Neural progenitor cell (in vitro differentiated cells): ENCODE measurements around the gene CCDC61. TPM values are rescaled to one million over a fixed set of nuclear protein-coding genes. Genes with fewer than 3 reads are reported as not detected.

Source experiments
- DNase-seq: peaks from one replicate; pipeline ENCODE4 v3.0.0-alpha.2; 2016; ENCODE audit warnings: low spot score
- H2AFZ ChIP-seq: fragments of 200-600 bp; sonication (generic); replicated peaks from 2 replicates; pipeline ENCODE4 v1.6.1; 2016; ENCODE audit warnings: antibody characterized with exemption
- H3F3A ChIP-seq: fragments of 200-600 bp; sonication (generic); 2 replicates; pipeline ENCODE4 v1.6.1; 2016; ENCODE audit warnings: antibody characterized with exemption, low read depth
- H3K27ac ChIP-seq: fragments of 200-600 bp; sonication (generic); 2 replicates; pipeline ENCODE4 v1.5.1; 2016; ENCODE audit warnings: mild to moderate bottlenecking
- H3K27me3 ChIP-seq: fragments of 200-600 bp; sonication (generic); 2 replicates; pipeline ENCODE4 v1.6.1; 2016; ENCODE audit warnings: mild to moderate bottlenecking, moderate library complexity
- H3K36me3 ChIP-seq: fragments of 200-600 bp; sonication (generic); 2 replicates; pipeline ENCODE4 v1.5.1; 2016
- H3K4me1 ChIP-seq: fragments of 200-600 bp; sonication (generic); 2 replicates; pipeline ENCODE4 v1.6.1; 2016; ENCODE audit warnings: mixed run types
- H3K4me2 ChIP-seq: fragments of 200-600 bp; sonication (generic); 2 replicates; pipeline ENCODE4 v1.6.1; 2016
- H3K4me3 ChIP-seq: fragments of 200-600 bp; sonication (generic); 2 replicates; pipeline ENCODE4 v1.5.1; 2016
- H3K79me2 ChIP-seq: fragments of 200-600 bp; sonication (generic); 2 replicates; pipeline ENCODE4 v1.6.1; 2016; ENCODE audit warnings: low read depth
- H3K9ac ChIP-seq: fragments of 200-600 bp; sonication (generic); 2 replicates; pipeline ENCODE4 v1.6.1; 2016
- H3K9me3 ChIP-seq: fragments of 200-600 bp; sonication (generic); 2 replicates; pipeline ENCODE4 v1.5.1; 2016; ENCODE audit warnings: low read depth
- H4K20me1 ChIP-seq: fragments of 200-600 bp; sonication (generic); 2 replicates; pipeline ENCODE4 v1.6.1; 2016; ENCODE audit warnings: low read depth
- H3K27ac Mint-ChIP-seq: 3 replicates; pipeline ENCODE4 v1.8.0; 2021; ENCODE audit warnings: mixed read lengths
- H3K27me3 Mint-ChIP-seq: 2 replicates; pipeline ENCODE4 v1.8.0; 2022; ENCODE audit warnings: low read depth, mild to moderate bottlenecking, inconsistent platforms, moderate library complexity, mixed read lengths; ENCODE audit not compliant: insufficient read depth
- H3K36me3 Mint-ChIP-seq: 3 replicates; pipeline ENCODE4 v1.8.0; 2021; ENCODE audit warnings: mixed read lengths
- H3K4me1 Mint-ChIP-seq: 3 replicates; pipeline ENCODE4 v1.8.0; 2021; ENCODE audit warnings: mixed read lengths
- H3K4me3 Mint-ChIP-seq: 3 replicates; pipeline ENCODE4 v1.8.0; 2021; ENCODE audit warnings: mild to moderate bottlenecking, moderate library complexity, mixed read lengths
- H3K9me3 Mint-ChIP-seq: 3 replicates; pipeline ENCODE4 v1.8.0; 2020; ENCODE audit warnings: mixed read lengths
- EZH2 ChIP-seq: fragments of 200-600 bp; sonication (generic); IDR thresholded peaks from 2 replicates; pipeline ENCODE4 v1.6.1; 2017; ENCODE audit warnings: antibody characterized with exemption, mild to moderate bottlenecking, moderate library complexity
- EZH2phosphoT487 ChIP-seq: fragments of 200-600 bp; sonication (generic); IDR thresholded peaks from 2 replicates; pipeline ENCODE4 v1.6.1; 2017; ENCODE audit warnings: antibody characterized with exemption
- total RNA-seq: library from RNA; depleted of rRNA; stranded (reverse); fragments of >200 nt; gene quantifications from 2 replicates; pipeline ENCODE4 v1.2.3, GENCODE V29; 2015; ENCODE audit warnings: low replicate concordance
- TF ChIP-seq, protein P1 (sequence below): fragments of 200-600 bp; sonication (generic); IDR thresholded peaks from 2 replicates; pipeline ENCODE4 v1.5.1; 2017; ENCODE audit warnings: antibody characterized with exemption, mild to moderate bottlenecking

The CCDC61 gene
- total RNA-seq, 1 donor from 2014 or later = 5.7 TPM

DNA sequence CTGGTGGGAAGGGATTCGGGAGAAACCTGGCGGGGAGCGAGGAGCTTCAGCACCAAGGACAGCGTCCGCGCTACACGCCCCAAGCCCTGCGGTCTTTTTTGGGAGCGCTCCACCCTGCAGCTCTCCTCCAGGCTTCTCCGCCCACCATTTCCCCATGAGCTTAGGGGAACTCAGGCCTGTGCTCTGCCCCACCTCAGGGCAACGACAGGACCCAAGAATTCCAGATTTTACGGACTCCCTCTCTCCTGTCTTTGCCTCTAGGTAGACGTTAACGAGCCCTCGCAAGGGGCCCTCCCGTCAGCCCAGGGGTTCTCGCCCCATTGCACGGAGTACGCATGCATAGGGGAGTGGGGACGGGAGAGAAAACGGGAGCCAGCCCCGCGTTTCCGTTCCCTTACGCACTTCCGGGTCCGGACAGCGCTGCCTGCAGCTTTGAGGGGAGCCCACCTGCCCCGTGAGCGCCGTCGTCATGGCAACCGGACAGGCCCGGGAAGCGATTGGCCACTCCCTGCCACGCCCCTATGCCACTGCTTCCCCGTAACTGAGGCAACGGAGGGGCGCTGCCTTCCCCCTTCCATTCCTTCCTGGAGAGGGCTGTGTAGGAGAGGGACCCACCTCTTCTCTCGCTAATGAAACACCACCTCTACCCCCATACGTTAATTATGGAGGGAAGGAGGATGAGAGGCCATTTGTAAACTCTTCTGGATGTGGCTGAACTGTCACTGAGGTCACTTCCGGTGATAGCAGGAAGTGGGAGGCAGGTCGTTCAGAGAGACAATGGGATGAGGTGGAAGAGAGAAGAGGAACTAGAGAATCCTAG, 42.4 kb upstream of the CCDC61 start:
- H3K4me2 ChIP-seq = peak overlapping the region; percentile 96
- H4K20me1 ChIP-seq = peaks cover 20% of the 10 kb centered on the region
- H3K4me3 Mint-ChIP-seq = peak overlapping the region; percentile 61
- H3K9me3 Mint-ChIP-seq = no peaks in the 10 kb centered on the region
- H3F3A ChIP-seq = peaks cover 23% of the 10 kb centered on the region
- H3K4me1 ChIP-seq = peaks cover 9% of the 10 kb centered on the region
- peak overlapping the region; percentile 94 for H3K27ac Mint-ChIP-seq
- peak overlapping the region; percentile 80 for H2AFZ ChIP-seq
- H3K36me3 Mint-ChIP-seq = peaks cover 21% of the 10 kb centered on the region
- no peaks in the 10 kb centered on the region for H3K36me3 ChIP-seq
- peaks cover 2% of the 10 kb centered on the region for H3K27me3 Mint-ChIP-seq
- peaks cover 46% of the 10 kb centered on the region for H3K4me1 Mint-ChIP-seq
- H3K27me3 ChIP-seq = no peaks in the 10 kb centered on the region
- no peak for TF ChIP-seq EZH2
- TF ChIP-seq, protein P1, sequence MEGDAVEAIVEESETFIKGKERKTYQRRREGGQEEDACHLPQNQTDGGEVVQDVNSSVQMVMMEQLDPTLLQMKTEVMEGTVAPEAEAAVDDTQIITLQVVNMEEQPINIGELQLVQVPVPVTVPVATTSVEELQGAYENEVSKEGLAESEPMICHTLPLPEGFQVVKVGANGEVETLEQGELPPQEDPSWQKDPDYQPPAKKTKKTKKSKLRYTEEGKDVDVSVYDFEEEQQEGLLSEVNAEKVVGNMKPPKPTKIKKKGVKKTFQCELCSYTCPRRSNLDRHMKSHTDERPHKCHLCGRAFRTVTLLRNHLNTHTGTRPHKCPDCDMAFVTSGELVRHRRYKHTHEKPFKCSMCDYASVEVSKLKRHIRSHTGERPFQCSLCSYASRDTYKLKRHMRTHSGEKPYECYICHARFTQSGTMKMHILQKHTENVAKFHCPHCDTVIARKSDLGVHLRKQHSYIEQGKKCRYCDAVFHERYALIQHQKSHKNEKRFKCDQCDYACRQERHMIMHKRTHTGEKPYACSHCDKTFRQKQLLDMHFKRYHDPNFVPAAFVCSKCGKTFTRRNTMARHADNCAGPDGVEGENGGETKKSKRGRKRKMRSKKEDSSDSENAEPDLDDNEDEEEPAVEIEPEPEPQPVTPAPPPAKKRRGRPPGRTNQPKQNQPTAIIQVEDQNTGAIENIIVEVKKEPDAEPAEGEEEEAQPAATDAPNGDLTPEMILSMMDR = peak; percentile 3
- no peak overlapping the region for H3K27ac ChIP-seq
- no peak overlapping the region for H3K9ac ChIP-seq
- peak; percentile 96 for DNase-seq
- no peaks in the 10 kb centered on the region for H3K9me3 ChIP-seq
- H3K4me3 ChIP-seq = peak overlapping the region; percentile 61
- H3K79me2 ChIP-seq = no peaks in the 10 kb centered on the region

DNA sequence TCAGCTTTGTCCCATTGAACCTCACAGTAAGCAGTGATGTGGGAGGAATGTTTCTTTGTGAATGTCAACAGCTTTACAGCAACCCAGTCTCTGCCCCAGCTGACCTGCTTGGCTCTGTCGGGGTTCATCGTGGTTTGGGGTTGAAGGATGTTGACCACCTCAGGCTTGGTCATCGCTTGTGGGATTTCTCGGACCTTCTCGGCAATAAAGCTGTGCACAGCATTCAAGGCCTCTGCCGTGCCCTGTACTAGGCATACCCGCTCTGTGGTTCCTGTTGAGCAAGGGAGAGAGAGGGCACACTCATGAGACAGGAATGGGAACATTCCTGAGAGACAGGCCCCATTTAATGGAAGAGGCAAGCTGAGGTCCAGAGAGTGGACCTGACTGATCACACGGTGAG, 41.6 kb upstream of the CCDC61 start:
- TF ChIP-seq EZH2phosphoT487 = no peak
- TF ChIP-seq, protein P1 = no peak
- TF ChIP-seq EZH2 = no peak
- peak overlapping the region; percentile 94 for H3K27ac Mint-ChIP-seq
- Histone ChIP-seq H3K36me3 (no peaks in the 10 kb centered on the region), H3K9me3 (no peaks in the 10 kb centered on the region), H3K9ac (no peak overlapping the region), H3K27me3 (no peaks in the 10 kb centered on the region), H3K27ac (no peak overlapping the region), H4K20me1 (peaks cover 20% of the 10 kb centered on the region), H3F3A (peaks cover 23% of the 10 kb centered on the region), H3K4me3 (peak overlapping the region; percentile 61), H2AFZ (peak overlapping the region; percentile 80), H3K4me1 (peaks cover 9% of the 10 kb centered on the region), H3K79me2 (no peaks in the 10 kb centered on the region), H3K4me2 (peak overlapping the region; percentile 96)
- H3K27me3 Mint-ChIP-seq = peaks cover 5% of the 10 kb centered on the region
- DNase-seq = no peak
- peaks cover 26% of the 10 kb centered on the region for H3K36me3 Mint-ChIP-seq
- peaks cover 50% of the 10 kb centered on the region for H3K4me1 Mint-ChIP-seq
- no peaks in the 10 kb centered on the region for H3K9me3 Mint-ChIP-seq
- peak overlapping the region; percentile 61 for H3K4me3 Mint-ChIP-seq

DNA sequence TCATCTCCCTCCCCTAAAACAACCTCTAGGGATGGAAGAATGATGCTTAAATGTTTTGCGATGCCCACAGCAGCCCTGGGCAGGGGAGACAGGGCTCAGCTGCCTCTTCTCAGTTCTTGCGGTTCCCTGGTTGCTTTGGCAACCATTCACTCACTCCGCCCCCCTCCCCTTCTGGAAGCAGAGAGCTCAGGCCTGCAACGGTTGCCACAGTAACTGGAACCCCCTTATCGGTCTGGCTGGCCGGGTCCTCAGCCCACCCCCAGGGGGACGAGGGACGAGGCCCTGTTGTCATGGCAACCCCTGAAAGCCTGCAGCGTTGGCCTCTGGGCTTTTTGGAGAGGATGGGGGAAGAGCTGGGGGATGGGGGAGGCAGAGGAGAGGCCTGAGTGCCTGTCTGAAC, 41.1 kb upstream of the CCDC61 start:
- Histone ChIP-seq H3K9me3 (no peaks in the 10 kb centered on the region), H3K27me3 (no peaks in the 10 kb centered on the region), H3K36me3 (no peaks in the 10 kb centered on the region), H3F3A (peaks cover 23% of the 10 kb centered on the region), H3K27ac (no peak overlapping the region), H3K9ac (no peak overlapping the region), H3K4me2 (peak overlapping the region; percentile 96), H4K20me1 (peaks cover 20% of the 10 kb centered on the region), H3K4me3 (no peak overlapping the region), H3K4me1 (peaks cover 9% of the 10 kb centered on the region), H2AFZ (no peak overlapping the region), H3K79me2 (no peaks in the 10 kb centered on the region)
- peak overlapping the region; percentile 88 for H3K27ac Mint-ChIP-seq
- TF ChIP-seq EZH2phosphoT487 (no peak), EZH2 (no peak)
- TF ChIP-seq, protein P1 = no peak
- peak overlapping the region; percentile 61 for H3K4me3 Mint-ChIP-seq
- H3K36me3 Mint-ChIP-seq = peaks cover 26% of the 10 kb centered on the region
- H3K9me3 Mint-ChIP-seq = no peaks in the 10 kb centered on the region
- peaks cover 5% of the 10 kb centered on the region for H3K27me3 Mint-ChIP-seq
- peaks cover 54% of the 10 kb centered on the region for H3K4me1 Mint-ChIP-seq
- DNase-seq = peak; percentile 89
